HEK293 (cell line): ENCODE data around the gene PIEZO1.

Source experiments
- HIC1 ChIP-seq: fragments of 450-650 bp; formaldehyde crosslinking; IDR thresholded peaks from 2 replicates; pipeline ENCODE4 v1.5.1; 2016; ENCODE audit warnings: missing biosample characterization, missing genetic modification characterization
- KLF1 ChIP-seq: fragments of 450-650 bp; formaldehyde crosslinking; IDR thresholded peaks from 2 replicates; pipeline ENCODE4 v1.5.1; 2016; ENCODE audit warnings: missing biosample characterization, missing genetic modification characterization
- MYNN ChIP-seq: fragments of 450-650 bp; formaldehyde crosslinking; IDR thresholded peaks from 2 replicates; pipeline ENCODE4 v1.5.1; 2016; ENCODE audit warnings: missing biosample characterization, missing genetic modification characterization, borderline replicate concordance
- OSR2 ChIP-seq: fragments of 450-650 bp; formaldehyde crosslinking; IDR thresholded peaks from 2 replicates; pipeline ENCODE4 v1.5.1; 2016; ENCODE audit warnings: missing biosample characterization, missing genetic modification characterization
- PATZ1 ChIP-seq: fragments of 450-650 bp; formaldehyde crosslinking; IDR thresholded peaks from 2 replicates; pipeline ENCODE4 v1.5.1; 2016; ENCODE audit warnings: missing biosample characterization, missing genetic modification characterization
- PRDM10 ChIP-seq: fragments of 450-650 bp; formaldehyde crosslinking; IDR thresholded peaks from 2 replicates; pipeline ENCODE4 v1.5.1; 2016; ENCODE audit warnings: missing biosample characterization, missing genetic modification characterization
- SP2 ChIP-seq: fragments of 450-650 bp; formaldehyde crosslinking; IDR thresholded peaks from 2 replicates; pipeline ENCODE4 v1.5.1; 2016; ENCODE audit warnings: missing biosample characterization, missing genetic modification characterization
- ZBTB10 ChIP-seq: fragments of 450-650 bp; formaldehyde crosslinking; IDR thresholded peaks from 2 replicates; pipeline ENCODE4 v1.5.1; 2016; ENCODE audit warnings: missing biosample characterization, missing genetic modification characterization
- ZBTB20 ChIP-seq: fragments of 450-650 bp; formaldehyde crosslinking; IDR thresholded peaks from 2 replicates; pipeline ENCODE4 v1.5.1; 2016; ENCODE audit warnings: missing biosample characterization, missing genetic modification characterization
- ZBTB26 ChIP-seq: fragments of 450-650 bp; formaldehyde crosslinking; optimal IDR thresholded peaks from 2 replicates; pipeline ENCODE3; 2016; ENCODE audit warnings: missing biosample characterization, mild to moderate bottlenecking, missing genetic modification characterization
- ZBTB7A ChIP-seq: fragments of 450-650 bp; formaldehyde crosslinking; IDR thresholded peaks from 2 replicates; pipeline ENCODE4 v1.5.1; 2016; ENCODE audit warnings: low read depth, missing biosample characterization, missing genetic modification characterization
- ZBTB8A ChIP-seq: fragments of 450-650 bp; formaldehyde crosslinking; IDR thresholded peaks from 2 replicates; pipeline ENCODE4 v1.5.1; 2016; ENCODE audit warnings: missing biosample characterization, missing genetic modification characterization
- ZFHX2 ChIP-seq: fragments of 450-650 bp; formaldehyde crosslinking; conservative IDR thresholded peaks from 2 replicates; pipeline ENCODE4 v1.5.1; 2016; ENCODE audit warnings: missing biosample characterization, missing genetic modification characterization
- ZNF19 ChIP-seq: fragments of 450-650 bp; formaldehyde crosslinking; IDR thresholded peaks from 2 replicates; pipeline ENCODE4; 2016; ENCODE audit warnings: missing biosample characterization, missing genetic modification characterization, low read depth
- ZNF335 ChIP-seq: fragments of 450-650 bp; formaldehyde crosslinking; conservative IDR thresholded peaks from 2 replicates; pipeline ENCODE4 v1.5.1; 2016; ENCODE audit warnings: missing biosample characterization, missing genetic modification characterization
- ZNF404 ChIP-seq: fragments of 450-650 bp; formaldehyde crosslinking; IDR thresholded peaks from 2 replicates; pipeline ENCODE4 v1.5.1; 2017; ENCODE audit warnings: missing biosample characterization, missing genetic modification characterization
- ZNF48 ChIP-seq: fragments of 450-650 bp; formaldehyde crosslinking; IDR thresholded peaks from 2 replicates; pipeline ENCODE4 v1.5.1; 2016; ENCODE audit warnings: missing biosample characterization, missing genetic modification characterization
- ZNF701 ChIP-seq: fragments of 450-650 bp; formaldehyde crosslinking; IDR thresholded peaks from 2 replicates; pipeline ENCODE4 v1.5.1; 2016; ENCODE audit warnings: missing biosample characterization, missing genetic modification characterization
- ZXDB ChIP-seq: fragments of 450-650 bp; formaldehyde crosslinking; IDR thresholded peaks from 2 replicates; pipeline ENCODE4 v1.5.1; 2016; ENCODE audit warnings: missing biosample characterization, missing genetic modification characterization
- TF ChIP-seq, protein P1 (sequence below): fragments of 450-650 bp; formaldehyde crosslinking; IDR thresholded peaks from 2 replicates; pipeline ENCODE4 v1.5.1; 2016; ENCODE audit warnings: missing biosample characterization, missing genetic modification characterization
- TF ChIP-seq, protein P2 (sequence below): fragments of 450-650 bp; formaldehyde crosslinking; IDR thresholded peaks from 2 replicates; pipeline ENCODE4 v1.5.1; 2017; ENCODE audit warnings: missing biosample characterization, missing genetic modification characterization

Gene PIEZO1

DNA sequence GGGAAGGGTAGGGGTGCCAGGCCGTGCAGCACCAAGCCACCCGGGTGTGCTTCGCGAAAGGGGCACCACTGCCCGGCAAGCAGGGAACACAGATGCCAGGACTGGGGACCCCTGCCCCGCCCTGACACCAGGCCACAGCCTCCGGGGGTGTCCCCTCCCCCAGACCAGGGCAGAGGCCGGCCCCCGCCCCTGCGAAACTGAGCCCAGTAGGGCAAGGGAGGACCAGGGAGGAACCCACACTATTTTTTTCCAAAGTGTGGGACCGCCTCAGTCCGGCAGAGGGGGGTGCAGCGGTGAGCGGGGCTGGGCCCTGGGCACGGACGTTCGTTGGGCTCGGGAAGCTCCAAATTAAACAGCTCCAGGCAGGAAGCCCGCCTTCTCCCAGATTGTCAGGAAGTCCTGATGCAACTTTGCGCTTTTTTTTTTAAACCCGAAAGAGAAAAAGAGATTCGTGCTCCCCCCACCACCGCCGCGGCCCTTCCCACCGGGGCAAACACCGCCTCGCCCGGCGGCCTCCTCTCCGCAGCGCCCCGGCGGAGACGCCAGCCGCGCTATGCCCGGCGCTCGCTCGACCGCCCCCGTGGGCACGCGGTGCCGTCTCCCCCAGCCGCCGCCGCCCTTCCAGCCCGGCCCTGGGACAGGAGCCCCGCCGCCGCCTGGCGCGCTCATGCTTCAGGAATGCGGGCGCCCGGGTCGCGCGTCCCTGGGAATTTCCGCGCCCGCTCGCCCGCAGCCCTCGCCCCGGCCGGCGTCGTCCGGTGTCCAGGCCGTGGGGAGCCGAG is 755 bp downstream of the PIEZO1 start (continued):
- TF ChIP-seq ZBTB20 (tag by site-specific recombination) (peak; percentile 92), ZNF404 (tag by site-specific recombination) (no peak), ZNF48 (tag by site-specific recombination) (no peak), KLF1 (tag by site-specific recombination) (peak; percentile 57), ZBTB8A (tag by site-specific recombination) (no peak; the same call in 1 of the 2 replicates), PATZ1 (tag by site-specific recombination) (peak; percentile 81), PRDM10 (peak; percentile 80), ZNF701 (tag by site-specific recombination) (no peak), HIC1 (tag by site-specific recombination) (peak; percentile 46; the same call in 1 of the 2 replicates), SP2 (tag by site-specific recombination) (peak; percentile 45; the same call in 1 of the 2 replicates), ZBTB7A (tag by site-specific recombination) (no peak), ZXDB (tag by site-specific recombination) (peak; percentile 24; the same call in 1 of the 2 replicates), MYNN (tag by site-specific recombination) (no peak), OSR2 (no peak), ZNF19 (no peak), ZBTB26 (tag by site-specific recombination) (peak; percentile 29), ZFHX2 (tag by site-specific recombination) (peak; percentile 52), ZNF335 (tag by site-specific recombination) (0 out of 2 replicates have a peak, but pooled peaks have one; percentile 16), ZBTB10 (tag by site-specific recombination) (0 out of 2 replicates have a peak, but pooled peaks have one; percentile 37)
- TF ChIP-seq, protein P1, sequence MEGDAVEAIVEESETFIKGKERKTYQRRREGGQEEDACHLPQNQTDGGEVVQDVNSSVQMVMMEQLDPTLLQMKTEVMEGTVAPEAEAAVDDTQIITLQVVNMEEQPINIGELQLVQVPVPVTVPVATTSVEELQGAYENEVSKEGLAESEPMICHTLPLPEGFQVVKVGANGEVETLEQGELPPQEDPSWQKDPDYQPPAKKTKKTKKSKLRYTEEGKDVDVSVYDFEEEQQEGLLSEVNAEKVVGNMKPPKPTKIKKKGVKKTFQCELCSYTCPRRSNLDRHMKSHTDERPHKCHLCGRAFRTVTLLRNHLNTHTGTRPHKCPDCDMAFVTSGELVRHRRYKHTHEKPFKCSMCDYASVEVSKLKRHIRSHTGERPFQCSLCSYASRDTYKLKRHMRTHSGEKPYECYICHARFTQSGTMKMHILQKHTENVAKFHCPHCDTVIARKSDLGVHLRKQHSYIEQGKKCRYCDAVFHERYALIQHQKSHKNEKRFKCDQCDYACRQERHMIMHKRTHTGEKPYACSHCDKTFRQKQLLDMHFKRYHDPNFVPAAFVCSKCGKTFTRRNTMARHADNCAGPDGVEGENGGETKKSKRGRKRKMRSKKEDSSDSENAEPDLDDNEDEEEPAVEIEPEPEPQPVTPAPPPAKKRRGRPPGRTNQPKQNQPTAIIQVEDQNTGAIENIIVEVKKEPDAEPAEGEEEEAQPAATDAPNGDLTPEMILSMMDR (tag by site-specific recombination) = peak; percentile 78
- TF ChIP-seq, protein P2, sequence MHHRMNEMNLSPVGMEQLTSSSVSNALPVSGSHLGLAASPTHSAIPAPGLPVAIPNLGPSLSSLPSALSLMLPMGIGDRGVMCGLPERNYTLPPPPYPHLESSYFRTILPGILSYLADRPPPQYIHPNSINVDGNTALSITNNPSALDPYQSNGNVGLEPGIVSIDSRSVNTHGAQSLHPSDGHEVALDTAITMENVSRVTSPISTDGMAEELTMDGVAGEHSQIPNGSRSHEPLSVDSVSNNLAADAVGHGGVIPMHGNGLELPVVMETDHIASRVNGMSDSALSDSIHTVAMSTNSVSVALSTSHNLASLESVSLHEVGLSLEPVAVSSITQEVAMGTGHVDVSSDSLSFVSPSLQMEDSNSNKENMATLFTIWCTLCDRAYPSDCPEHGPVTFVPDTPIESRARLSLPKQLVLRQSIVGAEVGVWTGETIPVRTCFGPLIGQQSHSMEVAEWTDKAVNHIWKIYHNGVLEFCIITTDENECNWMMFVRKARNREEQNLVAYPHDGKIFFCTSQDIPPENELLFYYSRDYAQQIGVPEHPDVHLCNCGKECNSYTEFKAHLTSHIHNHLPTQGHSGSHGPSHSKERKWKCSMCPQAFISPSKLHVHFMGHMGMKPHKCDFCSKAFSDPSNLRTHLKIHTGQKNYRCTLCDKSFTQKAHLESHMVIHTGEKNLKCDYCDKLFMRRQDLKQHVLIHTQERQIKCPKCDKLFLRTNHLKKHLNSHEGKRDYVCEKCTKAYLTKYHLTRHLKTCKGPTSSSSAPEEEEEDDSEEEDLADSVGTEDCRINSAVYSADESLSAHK (tag by site-specific recombination) = no peak
